ENCODE results near the gene DUSP16.
"Not testable (repeated sequence)": the region's sequence is repeated elsewhere in the genome, so short reads cannot be mapped to it uniquely, and the experiment has no call there.

The DUSP16 gene, protein sequence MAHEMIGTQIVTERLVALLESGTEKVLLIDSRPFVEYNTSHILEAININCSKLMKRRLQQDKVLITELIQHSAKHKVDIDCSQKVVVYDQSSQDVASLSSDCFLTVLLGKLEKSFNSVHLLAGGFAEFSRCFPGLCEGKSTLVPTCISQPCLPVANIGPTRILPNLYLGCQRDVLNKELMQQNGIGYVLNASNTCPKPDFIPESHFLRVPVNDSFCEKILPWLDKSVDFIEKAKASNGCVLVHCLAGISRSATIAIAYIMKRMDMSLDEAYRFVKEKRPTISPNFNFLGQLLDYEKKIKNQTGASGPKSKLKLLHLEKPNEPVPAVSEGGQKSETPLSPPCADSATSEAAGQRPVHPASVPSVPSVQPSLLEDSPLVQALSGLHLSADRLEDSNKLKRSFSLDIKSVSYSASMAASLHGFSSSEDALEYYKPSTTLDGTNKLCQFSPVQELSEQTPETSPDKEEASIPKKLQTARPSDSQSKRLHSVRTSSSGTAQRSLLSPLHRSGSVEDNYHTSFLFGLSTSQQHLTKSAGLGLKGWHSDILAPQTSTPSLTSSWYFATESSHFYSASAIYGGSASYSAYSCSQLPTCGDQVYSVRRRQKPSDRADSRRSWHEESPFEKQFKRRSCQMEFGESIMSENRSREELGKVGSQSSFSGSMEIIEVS

DNA sequence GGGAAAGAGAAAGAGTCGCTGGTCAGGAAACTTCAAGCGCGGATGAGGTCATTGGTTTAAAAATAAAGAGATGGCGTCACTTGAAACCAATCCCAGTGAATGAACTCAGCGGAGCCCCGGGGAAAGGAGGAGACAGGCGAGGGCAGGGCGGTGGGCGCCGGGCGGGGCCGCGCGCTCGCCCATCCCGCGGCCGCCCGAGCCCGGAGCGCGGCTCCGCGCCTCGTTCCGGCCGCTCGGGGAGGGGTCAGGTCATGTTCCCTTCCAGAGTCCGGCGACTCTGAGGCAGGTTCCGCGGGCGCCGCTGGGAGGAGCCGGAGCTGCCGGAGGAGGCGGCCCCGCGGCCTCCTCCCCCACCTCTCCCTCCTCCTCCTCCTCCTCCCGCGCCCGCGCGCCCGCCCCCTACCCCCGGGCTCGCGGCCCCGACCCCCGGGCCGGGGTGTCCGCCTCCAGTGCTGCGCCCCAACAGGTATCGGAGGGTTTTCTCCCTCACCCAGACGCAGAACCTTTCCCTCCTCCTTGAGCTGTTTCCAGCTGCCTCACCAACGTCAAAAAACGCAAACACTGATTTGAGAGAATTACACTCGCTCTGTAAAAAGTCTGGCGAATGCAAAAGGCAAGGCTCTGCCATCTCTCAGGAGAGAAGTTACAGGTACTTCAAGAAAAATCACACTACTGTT, at the start of gene DUSP16:
DUSP16 (minus strand) TSS at position 279 of the 677 bp plus-strand sequence. CDS start 41,765 bp downstream, outside the sequence.
- DNase-seq, result peak; percentile 98

GRCh38 chr12:12612358-12612757, 49.7 kb upstream of the DUSP16 start:
- DNase-seq, result peak; percentile 64

DNA sequence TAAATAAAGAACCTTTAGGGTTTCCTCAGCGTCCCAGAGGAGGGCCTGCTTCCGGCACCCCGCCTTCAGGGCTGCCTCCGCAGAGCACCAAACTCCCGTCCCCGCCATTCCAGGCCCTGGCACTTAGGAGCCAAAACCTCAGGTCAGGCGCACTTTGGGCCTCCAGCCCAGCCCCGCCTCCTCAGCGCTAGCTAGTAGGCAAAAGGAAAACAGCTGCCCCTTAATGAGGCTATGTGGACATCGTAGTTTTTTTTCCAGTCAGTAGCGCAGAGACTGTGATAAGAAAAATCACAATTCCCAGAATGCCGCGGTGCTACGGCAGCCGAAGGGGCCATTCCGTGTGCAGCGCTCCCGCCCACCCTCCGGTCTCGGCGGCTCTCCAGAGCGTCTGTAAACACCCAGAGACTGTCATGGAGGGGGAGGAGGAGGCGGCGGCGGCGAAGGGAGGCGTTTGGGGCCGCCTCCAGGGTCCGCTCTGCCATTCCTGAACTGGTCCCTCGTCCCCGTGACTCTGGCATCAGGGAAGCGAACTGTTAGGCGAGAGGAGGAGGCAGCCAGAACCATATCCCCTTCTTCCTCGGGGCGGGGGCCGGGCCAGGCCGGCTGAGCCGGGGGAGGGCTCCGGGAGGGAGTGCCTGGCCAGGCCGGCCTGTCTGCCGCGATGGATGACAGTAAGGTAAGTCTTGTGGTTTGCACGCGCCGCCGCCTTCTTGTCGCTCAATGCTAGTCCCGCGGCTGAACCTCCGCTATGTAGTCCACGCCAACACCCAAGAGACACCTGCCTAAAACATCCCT, 49.0 kb upstream of the DUSP16 start, which contains the start of gene CREBL2:
CREBL2 (plus strand) TSS at position 365 of the 795 bp plus-strand sequence; CDS start at position 662, 297 bp downstream.
- DNase-seq, result peak; percentile 95

GRCh38 chr12:12610711-12611110, 48.0 kb upstream of the DUSP16 start:
- no peak for DNase-seq

DNA sequence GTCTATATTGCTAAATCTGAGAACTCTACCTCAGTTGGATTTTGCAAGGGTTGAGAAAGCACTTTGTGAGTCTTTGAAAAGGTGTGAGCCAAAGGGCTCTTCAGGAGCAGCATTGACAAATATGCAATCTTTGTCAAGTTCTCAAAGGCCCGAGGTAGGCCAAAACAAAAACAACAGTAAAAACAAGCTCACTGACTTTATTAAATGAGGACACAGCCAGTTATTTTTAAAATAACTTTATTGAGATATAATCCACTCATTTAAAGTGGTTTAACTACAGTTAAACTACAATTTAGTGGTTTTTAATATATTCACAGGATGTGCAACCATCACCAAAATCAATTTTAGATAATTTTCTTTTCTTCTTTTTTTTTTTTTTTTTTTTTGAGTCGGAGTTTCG, 47.0 kb upstream of the DUSP16 start:
- no peak for DNase-seq

DNA sequence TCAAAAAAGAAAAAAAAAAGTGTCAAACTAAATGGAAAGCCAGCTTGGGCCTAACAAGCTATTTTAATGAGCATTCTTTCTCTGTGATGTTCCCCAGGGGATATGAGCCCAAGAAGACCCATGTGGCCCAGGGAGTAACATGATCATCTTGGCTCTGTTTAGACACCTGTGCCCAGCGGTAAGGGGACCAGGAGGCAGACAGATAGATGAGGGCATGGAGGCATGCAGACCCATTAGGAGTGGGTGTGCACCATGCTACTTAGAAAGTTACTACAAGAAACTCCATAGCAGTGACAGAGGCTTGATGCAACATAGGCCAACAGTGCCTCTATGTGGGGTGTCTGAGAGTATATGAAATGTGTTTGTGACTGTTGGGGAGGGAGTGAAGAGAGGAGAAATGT, 45.9 kb upstream of the DUSP16 start:
- peak; percentile 22 for DNase-seq

- peak; percentile 69 for DNase-seq
Observed at GRCh38 chr12:12606781-12607589, 44.3 kb upstream of the DUSP16 start.

- DNase-seq, result no peak
Observed at GRCh38 chr12:12604740-12605139, 42.1 kb upstream of the DUSP16 start.

- DNase-seq, result no peak
Observed at GRCh38 chr12:12600659-12601058, 38.0 kb upstream of the DUSP16 start.

- no peak for DNase-seq
Observed at GRCh38 chr12:12599750-12600643, 37.3 kb upstream of the DUSP16 start.

DNA sequence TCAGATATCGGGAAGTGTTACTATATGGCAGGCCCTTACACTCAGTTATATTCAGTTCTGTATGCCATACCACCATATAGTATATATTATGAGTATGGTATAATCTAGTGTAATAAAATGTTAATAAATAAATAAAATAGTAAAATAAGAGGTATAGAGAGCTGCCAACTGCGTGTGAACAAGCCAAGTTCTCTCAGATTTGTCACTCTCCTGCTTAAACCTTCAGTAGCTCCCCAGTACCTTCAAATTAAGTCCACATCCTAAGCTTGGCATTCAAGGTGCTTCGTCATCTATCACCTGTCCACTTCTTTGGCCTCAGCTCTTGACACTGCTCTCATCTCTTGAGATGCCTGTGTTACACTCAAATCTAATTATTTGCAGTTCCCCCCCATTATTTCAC, 36.2 kb upstream of the DUSP16 start:
- DNase-seq, result no peak

DNA sequence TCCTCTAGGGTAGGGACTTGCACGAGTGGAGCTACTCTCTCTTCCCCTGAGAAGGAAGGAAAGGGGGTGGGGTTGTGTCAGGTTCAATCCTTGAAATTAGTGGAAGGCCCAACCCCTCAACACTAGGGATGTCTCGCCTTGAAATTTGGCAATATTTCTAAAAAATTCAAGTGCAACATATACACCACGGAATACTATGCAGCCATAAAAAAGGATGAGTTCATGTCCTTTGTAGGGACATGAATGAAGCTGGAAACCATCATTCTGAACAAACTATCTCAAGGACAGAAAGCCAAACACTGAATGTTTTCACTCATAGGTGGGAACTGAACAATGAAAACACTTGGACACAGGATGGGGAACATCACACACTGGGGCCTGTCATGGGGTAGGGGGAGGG, 33.9 kb upstream of the DUSP16 start:
- DNase-seq, result not testable (repeated sequence)

DNA sequence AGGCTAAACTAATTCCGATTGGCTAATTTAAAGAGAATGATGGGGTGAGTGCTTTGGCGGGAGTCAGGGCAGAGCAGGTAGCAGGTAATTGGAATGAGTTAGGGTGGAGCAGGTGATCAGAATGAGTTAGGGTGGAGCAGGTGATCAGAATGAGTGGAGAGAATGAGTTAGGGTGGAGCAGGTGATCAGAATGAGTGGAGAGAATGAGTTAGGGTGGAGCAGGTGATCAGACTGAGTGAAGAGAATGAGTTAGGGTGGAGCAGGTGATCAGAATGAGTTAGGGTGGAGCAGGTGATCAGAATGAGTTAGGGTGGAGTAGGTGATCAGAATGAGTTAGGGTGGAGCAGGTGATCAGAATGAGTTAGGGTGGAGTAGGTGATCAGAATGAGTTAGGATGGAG, 33.3 kb upstream of the DUSP16 start:
- DNase-seq, result not testable (repeated sequence)

DNA sequence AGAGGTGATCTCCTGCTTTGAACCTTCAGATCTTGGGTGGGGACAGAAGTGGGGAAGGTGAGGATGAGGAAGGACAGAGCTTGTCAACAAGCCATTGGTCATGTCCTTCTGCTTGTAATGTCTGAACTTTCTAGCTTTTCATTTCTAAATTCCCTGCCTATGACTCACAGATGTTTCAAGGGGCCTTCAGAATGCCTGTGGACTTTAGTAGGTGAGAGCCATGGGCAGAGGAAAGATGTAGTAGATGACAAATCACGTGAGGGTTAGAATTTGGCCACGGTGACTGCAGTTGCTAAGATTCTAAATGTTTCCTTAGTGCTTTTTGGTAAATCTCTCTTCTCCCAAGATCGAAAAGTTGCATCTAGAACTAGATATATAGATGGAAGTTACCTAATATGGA, 30.3 kb upstream of the DUSP16 start:
- peak; percentile 79 for DNase-seq

DNA sequence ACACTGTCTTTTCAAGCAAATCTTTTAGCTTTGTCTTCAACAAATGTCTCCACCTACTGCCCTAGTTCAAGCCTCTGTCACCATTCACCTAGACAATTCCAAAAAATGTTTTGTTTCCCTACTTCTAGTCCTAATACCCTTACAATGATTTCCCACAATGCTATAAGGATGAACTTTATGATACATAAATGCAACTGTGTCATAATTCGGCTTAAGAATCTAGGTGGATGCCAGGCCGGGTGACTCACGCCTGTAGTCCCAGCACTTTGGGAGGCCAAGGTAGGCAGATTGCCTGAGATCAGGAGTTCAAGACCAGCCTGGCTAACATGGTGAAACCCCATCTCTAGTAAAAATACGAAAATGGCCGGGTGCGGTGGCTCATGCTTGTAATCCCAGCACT, 28.3 kb upstream of the DUSP16 start:
- no peak for DNase-seq

GRCh38 chr12:12588436-12588835, 25.8 kb upstream of the DUSP16 start:
- not testable (repeated sequence) for DNase-seq

DNA sequence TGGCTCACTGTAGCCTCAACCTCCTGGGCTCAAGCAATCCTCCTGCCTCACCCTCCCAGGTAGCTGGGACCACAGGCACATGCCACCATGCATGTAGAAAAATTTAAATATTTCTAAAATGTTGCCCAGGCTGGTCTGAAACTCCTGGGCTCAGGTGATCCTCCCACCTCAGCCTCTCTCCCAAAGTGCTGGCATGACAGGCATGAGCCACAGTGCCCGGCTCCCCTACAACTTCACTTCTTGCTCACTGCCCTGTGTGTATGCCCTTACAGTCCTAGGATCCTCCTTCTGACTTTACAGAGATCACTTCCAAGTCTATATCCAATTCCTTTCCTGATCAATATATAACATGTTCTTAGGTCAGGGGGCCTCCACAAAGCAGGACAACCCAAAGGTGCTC, 25.2 kb upstream of the DUSP16 start:
- DNase-seq, result no peak

GRCh38 chr12:12586879-12587675, 24.4 kb upstream of the DUSP16 start:
- no peak for DNase-seq

DNA sequence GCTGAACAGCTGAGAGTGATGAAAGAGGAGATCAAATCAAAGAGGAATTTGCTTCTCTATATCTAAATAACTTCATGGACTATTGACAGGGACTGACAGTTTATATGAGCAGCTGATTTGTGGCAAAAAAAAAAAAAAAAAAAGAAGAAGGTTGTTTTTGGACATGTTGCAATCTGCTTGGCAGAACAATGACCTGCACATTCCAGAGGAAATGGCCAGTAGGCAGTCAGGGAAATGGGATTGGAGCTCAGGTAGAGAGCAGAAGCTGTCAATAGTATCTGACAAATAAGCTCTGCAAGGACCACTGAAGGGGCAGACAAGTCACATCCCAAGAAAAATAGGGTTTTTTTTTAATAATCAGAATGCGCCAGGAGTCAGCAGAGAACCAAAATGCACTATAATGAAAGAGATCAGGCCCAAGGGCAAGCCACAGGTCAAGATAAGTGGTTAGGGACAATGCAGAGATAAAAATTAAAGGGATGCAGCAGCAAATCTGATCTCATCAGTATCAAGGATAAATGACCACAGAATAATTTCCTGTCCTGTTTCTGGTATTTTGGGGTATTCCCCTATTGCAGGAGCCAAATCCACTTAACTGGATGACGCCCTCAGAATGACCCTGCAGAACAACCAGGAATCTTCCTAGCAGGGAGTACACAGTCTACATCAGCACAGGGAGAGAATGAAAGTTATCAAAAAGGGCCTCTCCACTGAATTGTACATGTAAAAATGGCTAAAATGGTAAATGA, 22.6 kb upstream of the DUSP16 start:
- DNase-seq, result peak; percentile 25
